ENCODE results near the gene BCL2.
A peak's percentile ranks its signal among the peaks of the same experiment; 100 is the strongest.

BCL2 gene

DNA sequence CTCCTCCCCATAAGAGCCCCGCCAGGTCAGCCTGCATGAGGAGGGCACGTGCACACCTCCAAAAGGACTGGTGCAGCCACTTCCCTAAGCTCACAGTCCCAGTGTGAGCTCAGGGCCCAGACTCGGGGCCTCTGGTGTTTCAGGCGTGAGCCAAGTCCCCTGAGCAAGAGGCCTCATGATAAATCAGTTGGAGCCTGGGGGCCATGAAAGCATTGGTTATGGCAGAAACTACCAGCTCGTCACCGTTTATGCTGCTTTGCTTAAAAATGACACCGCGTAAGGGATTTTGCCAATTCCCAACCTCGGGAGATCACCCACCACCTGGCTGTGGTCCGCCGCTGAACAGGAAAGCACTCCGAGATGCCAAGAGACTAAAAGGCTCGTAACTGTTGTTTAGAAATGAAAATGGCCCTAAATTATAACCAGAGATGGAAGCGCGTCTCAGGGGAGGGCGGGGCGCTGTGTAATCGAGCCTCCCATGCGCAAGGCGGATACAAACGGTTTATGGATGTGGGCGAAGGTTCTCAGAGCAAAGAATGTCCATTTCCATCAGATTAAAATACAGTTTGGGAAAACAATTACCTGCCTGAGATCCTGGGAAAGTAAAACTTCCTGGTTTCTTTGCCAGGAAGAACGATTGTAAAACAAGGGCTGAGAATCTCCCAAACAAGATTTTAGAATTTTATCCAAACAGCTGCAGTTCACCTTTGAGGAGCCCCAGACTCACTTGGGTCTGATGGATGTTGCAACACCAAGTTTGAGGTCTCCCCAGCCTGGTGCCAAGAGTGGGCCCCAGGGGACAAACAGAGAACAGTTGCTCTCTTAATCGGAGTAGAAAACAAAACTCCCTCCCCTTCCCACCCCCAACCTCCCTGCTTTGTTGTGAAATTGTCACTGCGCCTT lies 141.4 kb downstream of the BCL2 start:
- no peak for DNase-seq

DNA sequence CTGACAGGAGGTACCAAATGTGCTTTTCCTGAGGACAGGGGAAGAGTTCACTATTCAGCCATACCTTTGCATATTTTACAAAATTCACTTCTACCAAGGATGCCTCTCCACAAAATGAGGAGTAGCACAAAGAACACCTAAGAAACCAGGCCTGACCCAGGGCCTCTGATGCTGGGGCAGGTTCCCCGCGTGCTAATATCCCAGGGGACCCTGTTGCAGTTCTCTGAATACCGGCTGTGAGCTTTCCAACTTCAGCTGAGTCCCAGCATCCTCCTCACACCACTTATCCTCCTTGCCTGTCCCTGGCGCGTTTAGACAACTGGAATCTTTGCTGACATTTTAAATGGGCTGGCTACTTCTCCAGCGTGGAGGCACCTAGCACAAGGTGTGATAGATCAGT lies 142.3 kb downstream of the BCL2 start:
- no peak for DNase-seq

DNA sequence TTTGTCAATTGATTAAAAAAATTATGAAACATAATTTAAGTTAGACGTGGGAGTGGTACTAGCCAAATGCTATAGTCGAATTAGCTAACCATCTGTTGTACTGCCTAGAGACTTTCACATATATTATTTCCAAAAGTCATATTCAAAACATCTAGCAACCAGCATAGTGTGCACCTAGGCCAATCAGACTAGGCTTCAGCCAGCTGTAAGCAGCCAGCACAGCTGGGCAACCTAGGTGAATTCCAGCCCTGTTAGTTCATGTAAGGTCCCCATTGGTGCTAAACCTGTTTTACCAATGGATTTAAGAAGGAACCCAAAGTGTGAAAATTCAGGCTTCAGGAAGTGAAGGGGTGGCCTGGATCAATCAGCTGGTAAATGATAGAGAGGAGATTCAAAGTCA lies 144.3 kb downstream of the BCL2 start:
- DNase-seq, result no peak

DNA sequence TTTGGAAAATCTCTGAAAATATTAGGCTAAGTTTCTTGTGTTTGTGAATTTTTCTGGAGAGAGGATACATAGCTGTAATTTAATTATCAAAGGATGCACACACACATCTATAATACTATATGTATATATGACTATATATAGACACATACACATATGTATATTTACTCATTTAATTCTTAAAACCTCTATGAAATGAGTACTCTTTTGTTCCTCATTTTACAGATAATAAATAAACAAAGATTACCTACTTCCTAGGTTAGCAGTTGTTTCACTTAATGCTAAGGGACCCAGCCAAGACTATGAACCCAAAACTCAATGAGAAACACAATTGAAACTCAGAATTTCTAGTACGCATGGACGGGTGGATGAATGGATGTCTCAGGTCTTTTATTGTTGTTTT lies 145.6 kb downstream of the BCL2 start:
- DNase-seq, result no peak

DNA sequence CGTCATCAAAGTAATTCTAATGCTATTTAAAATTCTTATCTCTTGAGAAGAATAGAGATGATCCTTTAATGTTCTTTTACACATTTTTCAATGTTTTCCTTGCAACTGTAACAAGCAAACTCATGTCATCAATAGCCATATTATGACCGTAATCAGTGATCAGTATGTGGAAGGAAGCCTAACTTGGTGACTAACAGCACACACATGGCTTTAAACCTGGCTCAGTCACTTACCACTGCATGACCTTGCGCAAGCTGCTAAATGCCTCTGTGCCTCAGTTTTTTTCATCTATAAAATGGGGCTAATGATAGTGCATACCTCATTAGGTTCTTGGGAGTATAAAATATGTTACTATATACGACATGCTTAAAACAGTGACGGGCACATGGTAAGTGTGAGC lies 149.7 kb downstream of the BCL2 start:
- DNase-seq, result no peak

DNA sequence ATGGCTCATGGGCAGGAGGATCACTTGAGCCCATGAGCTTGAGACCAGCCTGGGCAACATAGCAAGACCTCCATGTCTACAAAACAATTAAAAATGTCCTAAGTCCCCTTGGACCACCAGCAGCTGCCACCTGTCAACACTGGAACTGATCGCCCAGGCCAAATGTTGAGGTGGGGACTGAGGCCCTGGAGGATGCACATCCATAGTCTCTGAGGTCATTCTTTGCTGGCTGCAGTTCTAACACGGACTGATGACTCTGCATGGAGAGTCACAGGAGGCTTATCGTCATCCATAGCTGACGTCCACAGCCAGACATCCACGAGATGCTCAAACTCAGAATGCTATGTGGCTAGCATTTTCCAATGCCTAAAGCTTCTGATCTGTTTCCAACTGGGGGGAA lies 151.3 kb downstream of the BCL2 start:
- DNase-seq, result no peak

DNA sequence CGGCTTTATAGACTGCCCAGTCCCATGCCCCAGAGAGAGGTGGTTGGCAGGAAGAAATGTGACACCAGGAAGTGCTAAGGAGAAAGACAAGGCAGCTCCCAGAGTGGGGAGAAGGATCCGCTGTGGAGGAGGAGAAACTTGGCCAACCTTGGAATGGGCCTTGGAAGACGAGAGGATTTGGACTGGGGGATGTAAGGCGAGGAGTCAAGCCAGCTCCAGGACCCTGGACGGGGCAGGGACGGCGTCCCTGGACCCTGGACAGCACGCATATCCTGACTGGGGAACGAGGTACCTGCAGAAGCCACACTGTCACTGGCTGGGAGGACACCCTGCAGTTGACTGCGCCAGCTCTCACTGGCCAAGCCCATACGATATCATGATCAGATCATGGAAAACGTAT lies 153.4 kb downstream of the BCL2 start:
- no peak for DNase-seq

DNA sequence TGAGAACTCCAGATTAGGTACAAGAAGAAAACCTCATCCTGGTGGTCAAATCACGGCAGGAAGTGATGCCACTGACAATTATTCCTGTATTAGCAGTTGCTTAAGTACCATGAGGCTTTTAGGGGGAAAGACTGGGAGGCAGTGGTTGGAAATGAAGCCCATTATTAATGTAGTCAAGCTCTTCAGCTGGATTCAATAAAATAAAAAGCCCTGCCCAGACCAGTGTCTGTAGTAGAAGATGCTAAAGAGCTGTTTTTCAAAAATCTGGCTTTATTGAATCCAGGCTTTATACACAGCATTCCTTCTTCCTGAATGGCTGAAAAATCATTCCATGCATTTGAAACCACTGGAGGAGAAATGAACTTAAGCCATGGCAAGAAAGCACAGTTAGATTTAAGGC lies 155.2 kb downstream of the BCL2 start:
- no peak for DNase-seq

DNA sequence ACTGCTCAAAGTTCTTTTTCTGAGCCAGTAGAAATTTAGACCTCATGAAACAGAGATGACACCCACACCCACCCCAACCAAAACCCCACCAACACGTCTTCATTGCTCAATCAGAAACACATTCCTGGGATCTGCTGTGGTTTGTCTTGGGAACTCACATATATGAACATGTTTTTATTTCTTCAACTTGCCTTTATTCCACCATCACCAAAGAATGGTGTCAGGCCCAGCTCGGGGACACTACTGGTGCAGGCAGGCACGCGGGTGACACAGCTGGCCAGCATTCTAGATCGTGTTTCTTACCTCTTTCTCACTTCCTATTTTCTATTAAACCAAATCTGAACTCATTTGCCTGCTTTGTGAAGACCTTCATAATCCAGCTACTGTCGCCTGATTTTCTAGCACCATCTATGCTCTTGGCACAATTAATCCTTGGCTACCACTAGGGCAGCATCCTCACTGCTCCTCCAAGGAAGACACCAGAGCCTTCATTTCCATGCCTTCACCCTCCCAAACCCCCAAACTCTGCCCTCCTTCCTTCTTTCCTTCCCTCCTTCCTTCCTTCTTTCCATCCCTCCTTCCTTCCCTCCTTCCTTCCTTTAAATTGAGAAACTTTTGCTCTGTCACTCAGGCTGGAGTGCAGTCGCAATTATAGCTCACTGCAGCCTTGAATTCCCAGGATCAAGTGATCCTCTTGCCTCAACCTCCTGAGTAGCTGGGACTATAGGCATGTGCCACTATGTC lies 157.1 kb downstream of the BCL2 start:
- no peak for DNase-seq

DNA sequence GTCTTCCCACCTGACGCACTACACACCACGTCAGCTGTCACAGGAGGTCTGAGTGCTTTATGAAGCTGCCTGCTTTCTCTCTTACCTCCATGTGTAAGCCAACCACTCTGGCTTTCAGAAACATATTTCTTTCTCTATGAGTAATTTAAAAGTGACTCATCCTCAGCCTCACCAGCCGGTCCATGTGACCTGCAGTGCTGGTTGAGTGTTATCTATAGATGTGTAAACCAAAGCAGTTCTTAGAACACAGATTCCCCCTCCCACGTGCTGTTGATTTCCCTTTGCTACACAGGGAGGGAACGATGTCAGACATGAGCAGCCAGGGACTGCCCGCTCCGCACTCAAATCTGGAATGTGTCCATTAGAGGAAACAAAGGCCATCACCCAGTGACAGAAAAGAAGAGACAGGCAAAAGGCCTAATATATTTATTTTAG lies 157.8 kb downstream of the BCL2 start:
- no peak for DNase-seq

DNA sequence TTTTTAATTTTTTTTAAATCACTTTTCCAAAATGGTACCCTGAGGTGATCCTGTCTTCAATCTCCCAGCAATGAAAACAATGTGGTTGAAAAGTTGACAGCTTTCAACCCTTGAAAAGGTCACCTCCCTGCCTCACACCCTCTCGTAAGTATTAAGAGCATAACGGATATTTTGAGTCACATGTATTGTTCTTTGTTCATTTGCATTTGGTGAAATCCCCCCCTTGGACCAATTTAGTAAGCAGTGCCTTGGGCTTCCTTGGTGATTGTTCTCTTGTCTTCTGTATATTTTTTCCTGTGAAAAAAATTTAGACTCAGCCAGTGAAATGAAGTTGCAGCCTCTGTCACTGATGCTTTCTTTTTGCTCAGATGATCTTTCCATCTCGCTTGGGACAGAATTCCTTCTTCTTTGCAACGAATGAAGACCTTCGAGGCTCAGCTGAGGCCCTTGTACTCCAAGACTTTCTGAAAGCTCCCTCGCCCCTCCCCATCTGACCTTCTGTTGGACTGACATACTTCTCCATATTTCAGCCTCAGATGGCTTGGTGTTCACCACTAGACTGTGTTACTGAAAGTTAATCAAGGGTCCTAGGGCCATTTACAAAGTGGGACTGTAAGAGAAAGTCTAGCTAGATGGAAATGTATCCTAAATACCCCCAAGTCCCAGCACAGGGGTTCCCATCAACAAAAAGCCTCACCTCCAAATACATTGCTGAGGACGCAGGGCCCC lies 158.4 kb downstream of the BCL2 start:
- DNase-seq, result no peak

DNA sequence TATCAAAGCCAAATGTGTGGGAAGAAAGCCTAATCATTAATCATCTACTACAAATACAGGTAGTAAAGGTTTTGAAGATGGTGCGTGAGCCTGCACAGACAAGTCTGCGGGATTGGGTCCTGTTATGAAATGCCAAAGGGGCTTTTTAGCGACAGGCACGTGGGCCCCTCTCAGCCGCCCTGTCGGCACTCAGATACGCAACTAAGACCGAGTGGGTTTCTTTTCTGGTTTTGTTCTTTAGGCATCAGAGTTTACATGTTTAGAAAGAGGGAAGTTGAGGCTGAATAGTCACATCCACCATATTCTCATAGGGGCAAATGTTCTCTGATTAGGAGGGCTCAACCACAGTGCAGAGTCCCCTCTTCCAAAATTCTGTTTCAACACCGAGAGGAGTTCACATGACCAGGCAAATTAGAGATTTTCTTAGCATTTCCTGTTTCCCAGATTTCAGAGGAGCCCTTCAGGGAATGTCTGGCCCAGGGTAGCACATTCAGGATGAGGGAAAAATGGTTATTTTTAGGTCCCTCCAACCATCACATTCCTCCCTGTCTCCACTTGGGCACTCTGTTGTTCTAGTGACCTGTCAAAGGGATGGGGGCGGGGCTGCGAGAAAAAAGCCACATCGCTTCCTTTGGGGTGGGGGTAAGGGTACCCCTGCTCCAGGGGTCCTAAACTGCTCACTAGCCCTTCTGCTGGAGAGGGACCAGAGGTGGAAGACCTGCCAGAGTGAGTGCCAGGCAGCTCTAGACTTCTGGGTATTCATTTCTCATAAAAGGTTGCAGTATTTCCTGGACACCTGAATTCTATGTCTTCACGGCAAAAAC lies 159.2 kb downstream of the BCL2 start:
- DNase-seq, result no peak

DNA sequence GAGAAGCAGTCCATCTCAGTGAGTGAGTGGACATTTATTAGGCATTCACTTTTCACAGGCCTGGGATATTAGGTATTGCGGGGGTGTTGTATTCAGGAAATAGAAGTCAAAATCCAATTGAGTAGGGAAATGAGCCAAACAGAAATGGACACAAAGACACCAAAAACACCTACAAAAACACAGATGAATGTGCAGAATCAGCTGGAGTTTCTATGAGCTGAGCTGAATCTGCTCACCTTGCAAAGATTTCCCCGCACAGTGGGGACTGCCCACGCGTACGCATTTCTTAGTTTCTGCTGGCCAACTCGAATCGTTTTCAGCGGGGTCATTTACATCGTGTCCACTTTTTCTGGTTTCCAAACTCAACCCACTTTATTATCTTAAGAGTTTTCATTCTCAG lies 160.0 kb downstream of the BCL2 start:
- no peak for DNase-seq

DNA sequence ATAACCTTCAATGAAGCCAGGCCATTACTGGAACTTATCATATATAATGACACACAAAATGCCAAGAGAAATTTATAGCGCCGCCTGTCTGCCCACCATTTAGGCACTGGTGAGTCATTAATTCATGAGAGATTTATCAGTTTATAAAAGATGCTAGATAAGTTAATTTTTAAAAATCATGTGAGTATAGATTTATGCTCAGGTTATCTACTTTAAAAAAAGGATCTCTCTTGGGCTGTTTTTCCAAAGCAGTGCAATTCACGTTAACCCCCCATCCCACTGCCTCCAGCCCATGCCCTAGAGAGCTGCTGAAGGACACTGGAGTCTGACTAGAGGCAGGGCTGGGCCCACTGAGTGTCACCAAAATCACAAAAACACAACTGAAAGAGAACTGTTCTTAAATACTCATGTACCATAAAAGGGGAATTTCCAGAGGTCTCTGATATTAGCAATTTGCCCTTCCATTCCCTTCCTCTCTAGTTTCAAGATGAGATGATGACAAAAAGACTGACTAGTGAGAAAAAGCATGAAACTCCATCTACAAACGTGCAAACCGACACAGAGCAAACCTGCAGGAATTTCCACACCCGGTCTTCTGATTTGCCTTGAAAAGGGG lies 160.8 kb downstream of the BCL2 start:
- DNase-seq, result no peak

DNA sequence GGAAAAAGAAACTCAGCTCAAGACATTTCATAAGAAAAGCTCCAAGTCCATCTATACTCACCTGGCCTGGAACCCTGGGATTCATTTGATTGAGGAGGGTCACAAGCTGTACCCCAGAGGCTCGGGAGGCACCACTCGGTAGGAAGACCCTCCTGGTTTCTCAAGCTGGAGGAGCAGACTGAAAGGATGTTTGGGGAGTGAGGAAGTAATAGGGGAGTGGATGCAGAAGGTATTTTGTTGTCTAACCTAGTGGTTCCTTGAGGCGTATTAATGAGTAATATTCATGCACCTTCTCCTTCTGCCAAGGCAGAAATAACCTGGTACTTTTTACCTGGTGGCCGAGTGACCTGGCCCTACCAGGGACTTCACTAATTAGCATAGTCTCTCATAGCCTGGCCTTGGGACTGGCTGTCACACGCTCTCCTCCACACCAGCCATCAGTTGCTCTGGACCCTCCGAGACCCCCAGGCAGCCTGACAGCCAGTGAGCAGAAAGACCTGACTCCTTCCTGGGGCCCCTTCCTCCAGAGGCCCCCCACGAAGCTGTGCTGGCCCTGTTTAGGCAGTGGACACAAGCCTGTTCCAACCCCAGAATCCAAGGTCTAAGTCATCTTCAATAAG lies 161.4 kb downstream of the BCL2 start:
- DNase-seq, result no peak

DNA sequence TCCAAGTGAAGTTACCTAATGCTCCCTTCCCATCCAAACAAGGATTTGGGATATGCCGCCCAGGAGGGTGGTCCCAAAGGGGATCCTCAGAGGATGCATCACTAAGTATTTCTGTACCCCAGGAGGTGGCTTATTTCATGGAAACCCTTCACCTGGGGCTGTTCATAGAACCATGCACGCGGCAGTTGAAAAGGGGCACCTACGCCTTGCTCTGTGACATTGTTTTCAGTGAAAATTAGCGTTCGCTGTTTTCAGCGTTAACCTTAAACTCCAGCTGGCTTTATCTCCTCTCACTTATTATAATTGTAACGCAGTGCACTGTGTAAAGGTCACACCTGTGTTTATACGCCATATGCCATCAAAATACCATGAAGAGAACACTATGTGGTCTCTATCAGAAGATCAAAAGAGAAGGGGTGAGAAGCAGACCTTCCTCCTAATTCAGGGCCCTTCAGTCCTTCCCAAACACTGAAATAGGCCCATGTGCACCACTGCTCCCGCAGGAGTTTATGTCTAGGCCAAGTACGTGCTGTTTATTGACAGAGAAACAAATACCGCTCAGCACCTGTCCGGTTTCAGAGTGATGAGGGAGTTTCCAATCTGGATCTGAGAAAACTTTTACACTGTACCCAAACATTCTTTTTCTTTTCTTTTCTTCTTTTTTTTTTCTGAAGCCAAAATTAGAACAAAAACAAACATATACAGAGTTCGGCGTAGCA lies 162.1 kb downstream of the BCL2 start:
- no peak for DNase-seq

DNA sequence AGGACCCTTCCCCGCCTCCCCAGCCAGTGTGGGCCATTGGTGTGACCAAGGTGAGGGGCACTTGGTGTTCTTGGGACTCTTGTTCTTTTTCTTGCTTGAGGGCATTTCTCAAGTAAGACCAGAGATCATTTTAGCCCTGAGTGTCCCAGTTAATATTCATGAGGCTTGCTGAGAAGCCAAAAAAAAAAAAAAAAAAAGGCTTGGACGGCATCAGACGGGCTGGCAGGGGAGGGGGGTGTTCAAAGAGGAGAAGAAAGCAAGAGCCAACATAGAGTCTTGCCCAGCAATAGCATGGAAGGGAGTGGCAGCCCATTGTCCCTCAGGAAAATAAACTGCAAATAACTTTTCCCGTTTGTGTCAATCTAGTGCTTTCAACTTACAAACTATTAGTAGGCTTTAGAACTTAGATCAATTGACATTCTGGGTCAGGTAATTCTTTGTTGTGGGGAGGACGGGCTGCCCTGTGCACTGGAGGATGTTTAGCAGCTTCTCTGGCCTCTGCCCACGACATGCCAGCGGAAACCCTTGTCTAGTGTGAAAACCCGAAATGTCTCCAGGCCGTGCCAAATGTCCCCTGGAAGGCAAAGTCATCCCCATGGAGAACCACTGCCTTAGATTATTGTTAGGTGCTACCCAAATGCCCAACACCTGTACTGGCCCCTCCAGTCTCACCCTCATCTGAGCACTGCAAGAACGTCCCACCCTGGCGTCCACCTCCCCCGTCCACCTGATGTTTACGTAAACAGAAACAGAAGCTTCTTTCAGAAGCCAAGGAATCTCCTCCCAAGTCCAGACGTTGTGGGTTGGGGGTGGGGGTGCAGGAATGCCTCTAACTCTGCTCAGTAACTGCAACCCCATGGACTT lies 163.4 kb downstream of the BCL2 start:
- no peak for DNase-seq

DNA sequence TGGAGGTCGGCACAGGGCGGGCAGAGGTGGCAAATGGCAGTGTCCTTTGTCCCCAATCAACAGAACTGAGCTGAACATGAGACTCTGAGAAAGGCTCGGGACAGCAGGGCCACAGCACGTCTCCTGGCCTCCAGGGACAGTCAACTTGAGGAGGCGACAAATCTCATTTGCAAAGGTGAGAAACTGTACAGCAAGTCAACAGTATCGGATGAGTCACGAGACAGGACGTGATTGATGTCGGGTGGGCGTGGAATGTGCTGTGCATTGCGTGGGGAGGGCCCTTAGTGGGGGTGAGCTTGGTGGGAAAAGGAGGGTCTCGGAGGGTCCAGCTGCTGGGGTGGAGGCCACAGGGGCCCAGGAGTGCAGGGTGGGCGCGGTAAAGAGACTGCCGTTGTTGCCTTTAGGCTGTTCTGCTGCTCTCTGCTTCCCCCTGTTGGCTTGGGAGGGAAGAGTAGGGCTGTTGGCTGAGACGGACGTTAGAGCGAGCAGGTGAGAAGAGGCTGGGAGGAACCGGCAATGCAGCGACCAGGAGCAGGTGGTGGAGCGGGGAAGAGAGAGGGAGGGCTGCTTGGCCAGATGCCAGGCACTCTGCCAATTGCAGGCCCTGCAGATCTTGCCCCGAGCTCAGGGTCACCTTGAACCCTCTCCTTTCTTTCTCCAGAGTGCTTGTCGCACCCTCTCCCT lies 164.3 kb downstream of the BCL2 start:
- peak; percentile 73 for DNase-seq

DNA sequence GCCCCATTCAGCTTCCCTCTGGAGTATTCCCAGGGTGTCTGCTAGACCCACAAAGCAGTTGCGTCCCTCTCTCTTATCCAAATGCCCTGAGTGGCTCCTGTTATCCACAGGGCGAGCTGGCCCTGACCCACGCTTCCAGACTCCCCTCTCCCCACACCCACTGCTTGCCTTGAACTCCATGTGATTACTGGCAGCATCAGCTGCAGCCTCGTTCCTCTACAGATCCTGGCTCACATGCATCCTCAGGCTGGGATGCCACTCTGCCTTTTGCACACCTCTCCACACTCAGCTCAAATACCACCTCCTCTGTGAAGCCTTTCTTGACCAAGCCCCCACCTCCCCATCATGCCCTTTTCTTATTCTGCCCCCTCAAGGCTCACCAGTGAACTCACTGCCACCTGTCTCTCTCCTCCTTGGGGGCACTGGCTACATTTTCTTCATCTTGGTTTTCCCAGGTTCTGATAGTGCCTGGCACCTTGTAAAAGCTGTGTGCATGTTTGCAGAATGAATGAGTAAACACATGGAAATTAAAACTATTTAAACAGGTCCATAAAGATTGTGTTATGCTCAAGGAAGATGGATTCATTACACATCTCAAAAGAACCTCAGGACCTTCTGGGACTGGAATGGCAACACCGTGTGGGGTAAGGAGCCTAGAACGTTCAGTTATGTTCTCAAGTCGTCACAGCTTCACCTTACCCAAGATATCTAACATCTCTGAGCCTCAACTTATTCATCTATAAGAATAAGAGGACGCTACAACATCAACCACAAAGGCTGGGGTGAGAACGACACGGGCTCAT lies 165.0 kb downstream of the BCL2 start:
- no peak for DNase-seq

Measured in NCI-H2029 treated with DMSO at 0.1 percent for 48 hours (cell line).